Measurements from ENCODE around the gene CBLB.

CBLB gene

GRCh38 chr3:105842449-105842848 is 26.4 kb downstream of the CBLB start:
- Histone ChIP-seq H3K4me3 (ENCODE audit: control insufficient read depth in 1 of 7, extremely low read depth in 1 of 7, insufficient read depth in 4 of 7, low read depth in 2 of 7, low read length in 6 of 7) (no peak overlapping the region), H3K27ac (ENCODE audit: insufficient read depth in 1 of 2, low read depth in 1 of 2, low read length in 2 of 2, poor library complexity in 1 of 2, severe bottlenecking in 2 of 2) (no peak overlapping the region), H3K36me3 (ENCODE audit: control insufficient read depth in 4 of 4, insufficient read depth in 4 of 4, low read length in 3 of 4) (peaks cover 2 to 10% (median 5%) of the 10 kb centered on the region in 4 experiments), H3K4me1 (ENCODE audit: control extremely low read depth in 1 of 4, control insufficient read depth in 4 of 4, insufficient read depth in 4 of 4, low read length in 3 of 4) (no peaks in the 10 kb centered on the region), H3K9me3 (ENCODE audit: control extremely low read depth in 1 of 5, control insufficient read depth in 4 of 5, insufficient read depth in 2 of 5, low read depth in 1 of 5, low read length in 4 of 5) (peaks cover 0 to 1% (median 0%) of the 10 kb centered on the region in 5 experiments), H3K27me3 (replicated peaks in 2 of 5; ENCODE audit: control insufficient read depth in 4 of 5, insufficient read depth in 5 of 5, low read length in 4 of 5) (no peaks in the 10 kb centered on the region)
- POLR2A ChIA-PET = no interaction called here
- no peak for DNase-seq
- 82% methylated on average over 2 of the region's 3 CpGs for WGBS (ENCODE audit: insufficient coverage)
- CTCF ChIA-PET = no interaction called here

DNA sequence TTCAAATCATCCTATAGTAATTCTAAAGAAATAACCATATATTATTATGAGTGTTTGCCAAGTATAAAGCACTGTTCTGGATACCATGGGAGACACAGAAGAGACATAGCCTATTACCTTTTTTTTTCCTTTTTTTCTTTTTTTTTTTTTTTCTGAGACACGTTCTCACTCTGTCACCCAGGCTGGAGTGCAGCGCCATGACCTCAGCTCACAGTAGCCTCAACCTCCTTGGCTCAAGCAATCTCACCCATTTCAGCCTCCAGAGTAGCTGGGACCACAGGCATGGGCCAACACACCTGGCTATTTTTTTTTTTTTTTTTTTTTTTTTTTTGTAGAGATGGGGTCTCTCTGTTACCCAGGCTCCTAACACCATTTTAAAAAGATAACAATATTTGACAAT is 30.9 kb downstream of the CBLB start:
- ChIA-PET CTCF (interaction anchor here (0.6 to 2.8 kb wide), 2 partner anchors 9 to 38 kb away, joined by 3 to 10 read pairs; no protein-coding TSS in a partner anchor), POLR2A (no interaction called here)
- no peak for DNase-seq

GRCh38 chr3:105837143-105837740 is 31.6 kb downstream of the CBLB start:
- CTCF ChIA-PET = interaction anchor here (0.6 to 2.8 kb wide), 4 partner anchors 10 to 300 kb away, joined by 3 to 10 read pairs (median 3); no protein-coding TSS in a partner anchor

More for the DNA sequence above, 30.9 kb downstream of the CBLB start:
- Histone ChIP-seq H3K36me3 (ENCODE audit: control insufficient read depth in 4 of 4, insufficient read depth in 4 of 4, low read length in 3 of 4) (peaks cover 2 to 6% (median 5%) of the 10 kb centered on the region in 4 experiments), H3K27me3 (replicated peaks in 2 of 5; ENCODE audit: control insufficient read depth in 4 of 5, insufficient read depth in 5 of 5, low read length in 4 of 5) (no peaks in the 10 kb centered on the region), H3K9me3 (ENCODE audit: control extremely low read depth in 1 of 5, control insufficient read depth in 4 of 5, insufficient read depth in 2 of 5, low read depth in 1 of 5, low read length in 4 of 5) (peaks cover 0 to 1% (median 0%) of the 10 kb centered on the region in 5 experiments), H3K4me3 (ENCODE audit: control insufficient read depth in 1 of 7, extremely low read depth in 1 of 7, insufficient read depth in 4 of 7, low read depth in 2 of 7, low read length in 6 of 7) (no peak overlapping the region), H3K27ac (ENCODE audit: insufficient read depth in 1 of 2, low read depth in 1 of 2, low read length in 2 of 2, poor library complexity in 1 of 2, severe bottlenecking in 2 of 2) (no peak overlapping the region), H3K4me1 (ENCODE audit: control extremely low read depth in 1 of 4, control insufficient read depth in 4 of 4, insufficient read depth in 4 of 4, low read length in 3 of 4) (no peaks in the 10 kb centered on the region)
- 100% methylated on average over 2 of the region's 2 CpGs for WGBS (ENCODE audit: insufficient coverage)

DNA sequence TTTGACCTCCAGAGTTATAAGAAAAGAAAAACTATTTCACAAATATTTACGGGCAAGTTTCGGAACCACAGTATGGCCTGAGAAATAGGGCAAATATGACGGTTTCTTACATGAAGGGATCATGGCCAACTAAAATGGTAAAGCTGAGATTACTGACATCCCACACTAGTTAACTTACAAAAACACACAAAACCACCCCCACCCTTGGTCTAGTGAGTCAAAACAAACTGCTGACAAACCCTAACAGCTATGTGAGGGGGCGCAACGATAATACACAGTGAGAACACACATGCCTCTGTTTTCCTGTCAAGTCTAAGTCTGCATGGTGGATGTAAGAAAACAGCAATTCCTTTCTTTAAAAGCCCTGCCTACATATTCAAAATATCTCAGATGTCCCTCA is 32.3 kb downstream of the CBLB start:
- DNase-seq = no peak

More at GRCh38 chr3:105837143-105837740, 31.6 kb downstream of the CBLB start:
- POLR2A ChIA-PET = interaction anchor here (0.6 kb wide), 1 partner anchor 14 kb away, joined by 4 read pairs; no protein-coding TSS in a partner anchor
- no peak overlapping the region for H3K4me3 ChIP-seq (ENCODE audit: control insufficient read depth in 1 of 7, extremely low read depth in 1 of 7, insufficient read depth in 4 of 7, low read depth in 2 of 7, low read length in 6 of 7)
- 100% methylated on average over 1 of the region's 5 CpGs for WGBS (ENCODE audit: insufficient coverage)
- peaks cover 3 to 6% (median 5%) of the 10 kb centered on the region in 4 experiments for H3K36me3 ChIP-seq (ENCODE audit: control insufficient read depth in 4 of 4, insufficient read depth in 4 of 4, low read length in 3 of 4)
- DNase-seq = peak in 1 of 3 donors; percentile 16
- H3K9me3 ChIP-seq (ENCODE audit: control extremely low read depth in 1 of 5, control insufficient read depth in 4 of 5, insufficient read depth in 2 of 5, low read depth in 1 of 5, low read length in 4 of 5) = peaks cover 0 to 1% (median 0%) of the 10 kb centered on the region in 5 experiments
- no peaks in the 10 kb centered on the region for H3K27me3 ChIP-seq (replicated peaks in 2 of 5; ENCODE audit: control insufficient read depth in 4 of 5, insufficient read depth in 5 of 5, low read length in 4 of 5)
- H3K27ac ChIP-seq (ENCODE audit: insufficient read depth in 1 of 2, low read depth in 1 of 2, low read length in 2 of 2, poor library complexity in 1 of 2, severe bottlenecking in 2 of 2) = no peak overlapping the region
- H3K4me1 ChIP-seq (ENCODE audit: control extremely low read depth in 1 of 4, control insufficient read depth in 4 of 4, insufficient read depth in 4 of 4, low read length in 3 of 4) = no peaks in the 10 kb centered on the region

GRCh38 chr3:105835606-105836005 is 33.2 kb downstream of the CBLB start:
- no peak overlapping the region for H3K27ac ChIP-seq (ENCODE audit: insufficient read depth in 1 of 2, low read depth in 1 of 2, low read length in 2 of 2, poor library complexity in 1 of 2, severe bottlenecking in 2 of 2)

More for the DNA sequence above, 32.3 kb downstream of the CBLB start:
- CTCF ChIA-PET = interaction anchor here (1.0 to 2.8 kb wide), 2 partner anchors 9 to 11 kb away, joined by 3 to 10 read pairs; no protein-coding TSS in a partner anchor
- Histone ChIP-seq H3K9me3 (ENCODE audit: control extremely low read depth in 1 of 5, control insufficient read depth in 4 of 5, insufficient read depth in 2 of 5, low read depth in 1 of 5, low read length in 4 of 5) (no peaks in the 10 kb centered on the region), H3K36me3 (ENCODE audit: control insufficient read depth in 4 of 4, insufficient read depth in 4 of 4, low read length in 3 of 4) (peaks cover 2 to 4% (median 2%) of the 10 kb centered on the region in 4 experiments), H3K4me3 (ENCODE audit: control insufficient read depth in 1 of 7, extremely low read depth in 1 of 7, insufficient read depth in 4 of 7, low read depth in 2 of 7, low read length in 6 of 7) (no peak overlapping the region), H3K27ac (ENCODE audit: insufficient read depth in 1 of 2, low read depth in 1 of 2, low read length in 2 of 2, poor library complexity in 1 of 2, severe bottlenecking in 2 of 2) (no peak overlapping the region), H3K27me3 (replicated peaks in 2 of 5; ENCODE audit: control insufficient read depth in 4 of 5, insufficient read depth in 5 of 5, low read length in 4 of 5) (no peaks in the 10 kb centered on the region), H3K4me1 (ENCODE audit: control extremely low read depth in 1 of 4, control insufficient read depth in 4 of 4, insufficient read depth in 4 of 4, low read length in 3 of 4) (no peaks in the 10 kb centered on the region)
- WGBS (ENCODE audit: insufficient coverage) = 92% methylated on average over 2 of the region's 5 CpGs
- POLR2A ChIA-PET = no interaction called here

DNA sequence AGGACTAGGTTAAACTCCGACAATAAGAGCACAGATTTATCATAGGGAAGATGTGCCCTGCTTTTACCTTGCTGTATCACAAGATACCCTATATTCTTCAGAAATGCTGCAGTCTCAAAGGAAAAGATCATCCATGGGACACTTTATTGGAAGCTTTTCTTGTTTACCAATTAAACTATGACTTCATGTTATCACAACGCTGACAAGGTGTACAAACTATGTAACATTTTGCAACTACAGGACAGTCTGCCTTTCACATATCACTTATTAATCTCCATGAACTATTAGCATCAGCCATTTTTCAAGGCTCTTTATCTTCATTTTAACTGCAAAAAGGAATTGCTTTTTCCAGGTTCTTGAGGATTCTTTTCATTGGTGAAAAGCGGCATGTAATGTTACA is 34.0 kb downstream of the CBLB start:
- H3K4me3 ChIP-seq (ENCODE audit: control insufficient read depth in 1 of 7, extremely low read depth in 1 of 7, insufficient read depth in 4 of 7, low read depth in 2 of 7, low read length in 6 of 7) = no peak overlapping the region

More at GRCh38 chr3:105835606-105836005, 33.2 kb downstream of the CBLB start:
- Histone ChIP-seq H3K36me3 (ENCODE audit: control insufficient read depth in 4 of 4, insufficient read depth in 4 of 4, low read length in 3 of 4) (peaks cover 2 to 4% (median 2%) of the 10 kb centered on the region in 4 experiments), H3K27me3 (replicated peaks in 2 of 5; ENCODE audit: control insufficient read depth in 4 of 5, insufficient read depth in 5 of 5, low read length in 4 of 5) (no peaks in the 10 kb centered on the region), H3K4me1 (ENCODE audit: control extremely low read depth in 1 of 4, control insufficient read depth in 4 of 4, insufficient read depth in 4 of 4, low read length in 3 of 4) (peaks cover 0 to 5% (median 0%) of the 10 kb centered on the region in 4 experiments), H3K4me3 (ENCODE audit: control insufficient read depth in 1 of 7, extremely low read depth in 1 of 7, insufficient read depth in 4 of 7, low read depth in 2 of 7, low read length in 6 of 7) (no peak overlapping the region), H3K9me3 (ENCODE audit: control extremely low read depth in 1 of 5, control insufficient read depth in 4 of 5, insufficient read depth in 2 of 5, low read depth in 1 of 5, low read length in 4 of 5) (no peaks in the 10 kb centered on the region)
- CTCF ChIA-PET = interaction anchor here (2.8 kb wide), 1 partner anchor 11 kb away, joined by 10 read pairs; no protein-coding TSS in a partner anchor
- POLR2A ChIA-PET = no interaction called here
- no peak for DNase-seq

GRCh38 chr3:105832644-105833043 is 36.2 kb downstream of the CBLB start:
- H3K36me3 ChIP-seq (ENCODE audit: control insufficient read depth in 4 of 4, insufficient read depth in 4 of 4, low read length in 3 of 4) = peaks cover 0 to 4% (median 0%) of the 10 kb centered on the region in 4 experiments
- POLR2A ChIA-PET = no interaction called here
- no peaks in the 10 kb centered on the region for H3K9me3 ChIP-seq (ENCODE audit: control extremely low read depth in 1 of 5, control insufficient read depth in 4 of 5, insufficient read depth in 2 of 5, low read depth in 1 of 5, low read length in 4 of 5)
- no peak overlapping the region for H3K4me3 ChIP-seq (ENCODE audit: control insufficient read depth in 1 of 7, extremely low read depth in 1 of 7, insufficient read depth in 4 of 7, low read depth in 2 of 7, low read length in 6 of 7)
- 100% methylated on average over 2 of the region's 4 CpGs for WGBS (ENCODE audit: insufficient coverage)
- no peak for DNase-seq
- CTCF ChIA-PET = no interaction called here
- no peaks in the 10 kb centered on the region for H3K27me3 ChIP-seq (replicated peaks in 2 of 5; ENCODE audit: control insufficient read depth in 4 of 5, insufficient read depth in 5 of 5, low read length in 4 of 5)
- H3K27ac ChIP-seq (ENCODE audit: insufficient read depth in 1 of 2, low read depth in 1 of 2, low read length in 2 of 2, poor library complexity in 1 of 2, severe bottlenecking in 2 of 2) = no peak overlapping the region
- H3K4me1 ChIP-seq (ENCODE audit: control extremely low read depth in 1 of 4, control insufficient read depth in 4 of 4, insufficient read depth in 4 of 4, low read length in 3 of 4) = peaks cover 0 to 5% (median 4%) of the 10 kb centered on the region in 4 experiments

More for the DNA sequence above, 34.0 kb downstream of the CBLB start:
- WGBS (ENCODE audit: insufficient coverage) = 100% methylated on average over 1 of the region's 3 CpGs
- ChIA-PET POLR2A (no interaction called here), CTCF (no interaction called here)
- Histone ChIP-seq H3K27me3 (replicated peaks in 2 of 5; ENCODE audit: control insufficient read depth in 4 of 5, insufficient read depth in 5 of 5, low read length in 4 of 5) (no peaks in the 10 kb centered on the region), H3K27ac (ENCODE audit: insufficient read depth in 1 of 2, low read depth in 1 of 2, low read length in 2 of 2, poor library complexity in 1 of 2, severe bottlenecking in 2 of 2) (no peak overlapping the region), H3K36me3 (ENCODE audit: control insufficient read depth in 4 of 4, insufficient read depth in 4 of 4, low read length in 3 of 4) (peaks cover 2 to 4% (median 2%) of the 10 kb centered on the region in 4 experiments), H3K4me1 (ENCODE audit: control extremely low read depth in 1 of 4, control insufficient read depth in 4 of 4, insufficient read depth in 4 of 4, low read length in 3 of 4) (peaks cover 0 to 5% (median 3%) of the 10 kb centered on the region in 4 experiments), H3K9me3 (ENCODE audit: control extremely low read depth in 1 of 5, control insufficient read depth in 4 of 5, insufficient read depth in 2 of 5, low read depth in 1 of 5, low read length in 4 of 5) (no peaks in the 10 kb centered on the region)
- no peak for DNase-seq
